DND-41 (cell line): ENCODE measurements around the gene SLC43A3.

Experiments used
- ATAC-seq: fragments of 200-7000 bp; cut with Tn5 transposase; 3 replicates; pipeline ENCODE4 v1.9.1; 2021; ENCODE audit warnings: low read depth; ENCODE audit not compliant: insufficient read depth
- DNase-seq: peaks from one replicate; pipeline ENCODE4 v3.0.0-alpha.2; 2020
- H2AFZ ChIP-seq: 2 replicates; pipeline ENCODE4 v1.6.0; 2012; ENCODE audit warnings: low read depth, low read length
- H3K27ac ChIP-seq: 2 replicates; pipeline ENCODE4 v1.5.1; 2012; ENCODE audit warnings: low read length, inconsistent platforms
- H3K27me3 ChIP-seq: fragments of 200-600 bp; sonication (generic); 2 replicates; pipeline ENCODE4 v1.6.0; 2012; ENCODE audit warnings: low read length, mild to moderate bottlenecking, inconsistent platforms; ENCODE audit not compliant: insufficient read depth, poor library complexity
- H3K36me3 ChIP-seq: 2 replicates; pipeline ENCODE4 v1.5.1; 2012; ENCODE audit warnings: low read length, inconsistent platforms; ENCODE audit not compliant: insufficient read depth
- H3K4me1 ChIP-seq: 2 replicates; pipeline ENCODE4 v1.5.1; 2012; ENCODE audit warnings: mild to moderate bottlenecking, low read length; ENCODE audit not compliant: insufficient read depth
- H3K4me2 ChIP-seq: 2 replicates; pipeline ENCODE4 v1.6.0; 2012; ENCODE audit warnings: mild to moderate bottlenecking, moderate library complexity, low read length, inconsistent platforms; ENCODE audit not compliant: insufficient read depth
- H3K4me3 ChIP-seq, 2 experiments: fragments of 200-600 bp in 1 of 2; shearing (Covaris generic) in 1 of 2; 2 replicates each; pipeline ENCODE4 v1.5.1; 2012 to 2016; ENCODE audit warnings: inconsistent platforms in 2 of 2, low read length in 2 of 2, mild to moderate bottlenecking in 2 of 2, low read depth in 1 of 2, moderate library complexity in 1 of 2
- H3K79me2 ChIP-seq: 2 replicates; pipeline ENCODE4 v1.6.0; 2012; ENCODE audit warnings: low read length, inconsistent platforms; ENCODE audit not compliant: insufficient read depth
- H3K9ac ChIP-seq: 2 replicates; pipeline ENCODE4 v1.6.0; 2012; ENCODE audit warnings: low read depth, mild to moderate bottlenecking, inconsistent platforms, low read length, moderate library complexity
- H3K9me3 ChIP-seq: 2 replicates; pipeline ENCODE4 v1.5.1; 2012; ENCODE audit warnings: low read length, moderate library complexity, mild to moderate bottlenecking, inconsistent platforms; ENCODE audit not compliant: insufficient read depth, severe bottlenecking
- H4K20me1 ChIP-seq: 2 replicates; pipeline ENCODE4 v1.6.0; 2012; ENCODE audit warnings: low read length; ENCODE audit not compliant: insufficient read depth
- CTCF ChIP-seq: IDR thresholded peaks from 2 replicates; pipeline ENCODE4 v1.5.1; 2012; ENCODE audit warnings: borderline replicate concordance, low read length, moderate library complexity, mild to moderate bottlenecking; ENCODE audit not compliant: poor library complexity, severe bottlenecking; ENCODE audit errors: extremely low read depth
- EZH2 ChIP-seq: IDR thresholded peaks from 3 replicates; pipeline ENCODE4 v1.6.1; 2012; ENCODE audit warnings: borderline replicate concordance, low read depth, mild to moderate bottlenecking, moderate library complexity, low read length, inconsistent platforms; ENCODE audit not compliant: severe bottlenecking

SLC43A3 gene

GRCh38 chr11:57458410-57459163 is 31.7 kb upstream of the SLC43A3 start:
- H4K20me1 ChIP-seq, result peaks cover 7% of the 10 kb centered on the region
- H3K27me3 ChIP-seq, result peaks cover 37% of the 10 kb centered on the region
- no peak overlapping the region for H3K4me3 ChIP-seq
- no peaks in the 10 kb centered on the region for H3K9me3 ChIP-seq
- peaks cover 39% of the 10 kb centered on the region for H3K4me1 ChIP-seq
- H3K4me2 ChIP-seq, result peak overlapping the region; percentile 52
- no peak overlapping the region for H3K27ac ChIP-seq
- DNase-seq (peak; percentile 40), ATAC-seq (0 out of 3 replicates have a peak, but pooled peaks have one; percentile 12)
- H3K79me2 ChIP-seq, result no peaks in the 10 kb centered on the region
- H3K9ac ChIP-seq, result no peak overlapping the region
- H3K36me3 ChIP-seq, result no peaks in the 10 kb centered on the region
- no peak for TF ChIP-seq EZH2
- peak; percentile 79 for TF ChIP-seq CTCF
- H2AFZ ChIP-seq, result peak overlapping the region; percentile 21; the same call in 1 of the 2 replicates

DNA sequence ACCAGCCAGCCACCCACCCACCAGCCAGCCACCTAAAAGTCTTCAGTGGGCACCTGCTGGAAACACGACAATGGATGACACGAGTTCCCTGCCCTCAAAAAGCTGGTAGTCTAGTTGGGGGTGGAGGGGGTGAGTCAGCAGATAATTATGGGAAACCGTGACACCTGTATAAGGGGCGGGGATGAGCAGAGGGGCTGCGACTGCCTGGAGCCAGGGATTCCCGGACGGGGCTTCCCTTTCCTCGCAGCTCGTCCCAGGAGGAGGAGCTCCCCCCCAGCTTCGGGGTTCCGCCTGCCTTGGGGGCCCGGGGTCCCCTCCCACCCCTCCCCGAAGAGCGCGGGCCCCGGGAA is 31.1 kb upstream of the SLC43A3 start:
- Histone ChIP-seq H3K27me3 (peaks cover 38% of the 10 kb centered on the region), H4K20me1 (peaks cover 7% of the 10 kb centered on the region), H2AFZ (no peak overlapping the region), H3K4me3 (no peak overlapping the region), H3K79me2 (no peaks in the 10 kb centered on the region), H3K4me1 (peaks cover 39% of the 10 kb centered on the region), H3K9me3 (no peaks in the 10 kb centered on the region), H3K9ac (no peak overlapping the region), H3K27ac (no peak overlapping the region), H3K4me2 (no peak overlapping the region), H3K36me3 (no peaks in the 10 kb centered on the region)
- no peak for DNase-seq
- no peak for ATAC-seq
- TF ChIP-seq EZH2 (no peak), CTCF (no peak)

DNA sequence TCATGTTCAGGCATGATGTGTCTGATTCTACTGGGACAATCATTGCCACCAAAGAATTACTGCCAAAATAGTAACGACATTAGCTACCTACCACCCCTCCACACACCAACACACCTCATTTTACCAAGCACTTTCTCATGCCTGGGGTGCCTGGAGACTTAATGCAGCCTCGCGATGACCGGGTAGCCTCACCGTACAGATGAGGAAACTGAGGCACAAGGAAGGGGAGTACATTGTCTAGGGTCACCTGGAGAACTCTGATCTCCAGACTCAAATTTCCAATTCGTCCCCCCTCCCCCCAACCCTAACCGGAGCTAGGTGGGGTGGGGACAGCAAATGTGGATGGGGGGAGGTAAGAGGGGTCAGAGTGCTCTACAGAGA is 30.7 kb upstream of the SLC43A3 start:
- Histone ChIP-seq H3K79me2 (no peaks in the 10 kb centered on the region), H3K9me3 (no peaks in the 10 kb centered on the region), H3K27ac (no peak overlapping the region), H3K4me2 (no peak overlapping the region; the same call in 1 of the 2 replicates), H3K4me3 (no peak overlapping the region), H3K9ac (no peak overlapping the region), H2AFZ (no peak overlapping the region), H3K4me1 (peaks cover 39% of the 10 kb centered on the region), H3K36me3 (no peaks in the 10 kb centered on the region), H3K27me3 (peaks cover 41% of the 10 kb centered on the region), H4K20me1 (peaks cover 7% of the 10 kb centered on the region)
- TF ChIP-seq EZH2, result no peak
- no peak for TF ChIP-seq CTCF
- peak; percentile 1; the same call in 1 of the 3 replicates for ATAC-seq
- DNase-seq, result no peak
